DND-41 (cell line): ENCODE measurements around the gene PBX3.

ENCODE experiments used
- ATAC-seq: fragments of 200-7000 bp; cut with Tn5 transposase; 3 replicates; pipeline ENCODE4 v1.9.1; 2021; ENCODE audit warnings: low read depth; ENCODE audit not compliant: insufficient read depth
- DNase-seq: peaks from one replicate; pipeline ENCODE4 v3.0.0-alpha.2; 2020
- H2AFZ ChIP-seq: 2 replicates; pipeline ENCODE4 v1.6.0; 2012; ENCODE audit warnings: low read depth, low read length
- H3K27ac ChIP-seq: 2 replicates; pipeline ENCODE4 v1.5.1; 2012; ENCODE audit warnings: low read length, inconsistent platforms
- H3K27me3 ChIP-seq: fragments of 200-600 bp; sonication (generic); 2 replicates; pipeline ENCODE4 v1.6.0; 2012; ENCODE audit warnings: low read length, mild to moderate bottlenecking, inconsistent platforms; ENCODE audit not compliant: insufficient read depth, poor library complexity
- H3K36me3 ChIP-seq: 2 replicates; pipeline ENCODE4 v1.5.1; 2012; ENCODE audit warnings: low read length, inconsistent platforms; ENCODE audit not compliant: insufficient read depth
- H3K4me1 ChIP-seq: 2 replicates; pipeline ENCODE4 v1.5.1; 2012; ENCODE audit warnings: mild to moderate bottlenecking, low read length; ENCODE audit not compliant: insufficient read depth
- H3K4me2 ChIP-seq: 2 replicates; pipeline ENCODE4 v1.6.0; 2012; ENCODE audit warnings: mild to moderate bottlenecking, moderate library complexity, low read length, inconsistent platforms; ENCODE audit not compliant: insufficient read depth
- H3K4me3 ChIP-seq, 2 experiments: fragments of 200-600 bp in 1 of 2; shearing (Covaris generic) in 1 of 2; 2 replicates each; pipeline ENCODE4 v1.5.1; 2012 to 2016; ENCODE audit warnings: inconsistent platforms in 2 of 2, low read length in 2 of 2, mild to moderate bottlenecking in 2 of 2, low read depth in 1 of 2, moderate library complexity in 1 of 2
- H3K79me2 ChIP-seq: 2 replicates; pipeline ENCODE4 v1.6.0; 2012; ENCODE audit warnings: low read length, inconsistent platforms; ENCODE audit not compliant: insufficient read depth
- H3K9ac ChIP-seq: 2 replicates; pipeline ENCODE4 v1.6.0; 2012; ENCODE audit warnings: low read depth, mild to moderate bottlenecking, inconsistent platforms, low read length, moderate library complexity
- H3K9me3 ChIP-seq: 2 replicates; pipeline ENCODE4 v1.5.1; 2012; ENCODE audit warnings: low read length, moderate library complexity, mild to moderate bottlenecking, inconsistent platforms; ENCODE audit not compliant: insufficient read depth, severe bottlenecking
- H4K20me1 ChIP-seq: 2 replicates; pipeline ENCODE4 v1.6.0; 2012; ENCODE audit warnings: low read length; ENCODE audit not compliant: insufficient read depth
- EZH2 ChIP-seq: IDR thresholded peaks from 3 replicates; pipeline ENCODE4 v1.6.1; 2012; ENCODE audit warnings: borderline replicate concordance, low read depth, mild to moderate bottlenecking, moderate library complexity, low read length, inconsistent platforms; ENCODE audit not compliant: severe bottlenecking
- TF ChIP-seq, protein P1 (sequence below): IDR thresholded peaks from 2 replicates; pipeline ENCODE4 v1.5.1; 2012; ENCODE audit warnings: borderline replicate concordance, low read length, moderate library complexity, mild to moderate bottlenecking; ENCODE audit not compliant: poor library complexity, severe bottlenecking; ENCODE audit errors: extremely low read depth

Gene PBX3

DNA sequence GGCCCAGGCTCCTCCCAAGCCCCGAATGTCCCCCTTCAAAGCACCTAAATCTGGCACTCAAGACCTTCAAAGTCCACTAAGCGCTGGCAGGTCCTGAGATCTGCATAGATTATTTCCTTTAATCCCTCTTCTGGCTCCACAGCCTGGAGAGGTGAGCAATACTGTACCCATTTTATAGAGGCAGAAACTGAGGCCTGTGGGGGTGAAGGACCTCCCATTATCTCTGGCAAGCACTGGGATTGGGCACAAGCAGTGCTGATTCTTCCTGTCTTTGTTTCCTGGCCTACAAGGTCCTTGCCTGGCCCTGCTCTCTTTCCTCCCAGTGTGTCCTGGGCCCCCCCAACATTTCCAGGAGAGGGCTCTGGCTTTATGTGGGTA is 252.3 kb downstream of the PBX3 start:
- H3K9ac ChIP-seq: no peak overlapping the region
- no peak overlapping the region for H3K27ac ChIP-seq
- no peaks in the 10 kb centered on the region for H3K36me3 ChIP-seq
- no peak overlapping the region for H3K4me3 ChIP-seq
- H2AFZ ChIP-seq: no peak overlapping the region
- TF ChIP-seq, protein P1, sequence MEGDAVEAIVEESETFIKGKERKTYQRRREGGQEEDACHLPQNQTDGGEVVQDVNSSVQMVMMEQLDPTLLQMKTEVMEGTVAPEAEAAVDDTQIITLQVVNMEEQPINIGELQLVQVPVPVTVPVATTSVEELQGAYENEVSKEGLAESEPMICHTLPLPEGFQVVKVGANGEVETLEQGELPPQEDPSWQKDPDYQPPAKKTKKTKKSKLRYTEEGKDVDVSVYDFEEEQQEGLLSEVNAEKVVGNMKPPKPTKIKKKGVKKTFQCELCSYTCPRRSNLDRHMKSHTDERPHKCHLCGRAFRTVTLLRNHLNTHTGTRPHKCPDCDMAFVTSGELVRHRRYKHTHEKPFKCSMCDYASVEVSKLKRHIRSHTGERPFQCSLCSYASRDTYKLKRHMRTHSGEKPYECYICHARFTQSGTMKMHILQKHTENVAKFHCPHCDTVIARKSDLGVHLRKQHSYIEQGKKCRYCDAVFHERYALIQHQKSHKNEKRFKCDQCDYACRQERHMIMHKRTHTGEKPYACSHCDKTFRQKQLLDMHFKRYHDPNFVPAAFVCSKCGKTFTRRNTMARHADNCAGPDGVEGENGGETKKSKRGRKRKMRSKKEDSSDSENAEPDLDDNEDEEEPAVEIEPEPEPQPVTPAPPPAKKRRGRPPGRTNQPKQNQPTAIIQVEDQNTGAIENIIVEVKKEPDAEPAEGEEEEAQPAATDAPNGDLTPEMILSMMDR: no peak
- TF ChIP-seq EZH2: no peak
- H4K20me1 ChIP-seq: no peaks in the 10 kb centered on the region; the same call in 1 of the 2 replicates
- H3K4me2 ChIP-seq: no peak overlapping the region
- no peaks in the 10 kb centered on the region for H3K9me3 ChIP-seq
- DNase-seq: no peak
- H3K27me3 ChIP-seq: no peaks in the 10 kb centered on the region
- no peaks in the 10 kb centered on the region for H3K79me2 ChIP-seq
- no peak for ATAC-seq
- H3K4me1 ChIP-seq: no peaks in the 10 kb centered on the region

GRCh38 chr9:126000256-126000655 is 253.1 kb downstream of the PBX3 start:
- H3K27me3 ChIP-seq: no peaks in the 10 kb centered on the region
- H3K4me2 ChIP-seq: no peak overlapping the region
- no peak overlapping the region for H2AFZ ChIP-seq
- no peaks in the 10 kb centered on the region for H3K36me3 ChIP-seq
- no peak overlapping the region for H3K9ac ChIP-seq
- TF ChIP-seq, protein P1: no peak
- TF ChIP-seq EZH2: no peak
- no peaks in the 10 kb centered on the region for H3K4me1 ChIP-seq
- no peaks in the 10 kb centered on the region; the same call in 1 of the 2 replicates for H4K20me1 ChIP-seq
- no peaks in the 10 kb centered on the region for H3K9me3 ChIP-seq
- ATAC-seq: no peak
- H3K79me2 ChIP-seq: no peaks in the 10 kb centered on the region
- no peak overlapping the region for H3K27ac ChIP-seq
- no peak overlapping the region for H3K4me3 ChIP-seq
- DNase-seq: no peak

- Histone ChIP-seq H2AFZ (no peak overlapping the region), H3K9me3 (no peaks in the 10 kb centered on the region), H4K20me1 (no peaks in the 10 kb centered on the region; the same call in 1 of the 2 replicates), H3K79me2 (no peaks in the 10 kb centered on the region), H3K27me3 (no peaks in the 10 kb centered on the region), H3K4me3 (no peak overlapping the region), H3K27ac (no peak overlapping the region), H3K4me2 (no peak overlapping the region), H3K36me3 (no peaks in the 10 kb centered on the region), H3K4me1 (no peaks in the 10 kb centered on the region), H3K9ac (no peak overlapping the region)
- ATAC-seq: no peak
- no peak for DNase-seq
- no peak for TF ChIP-seq EZH2
- TF ChIP-seq, protein P1: no peak
These were observed 253.8 kb downstream of the PBX3 start for GRCh38 chr9:126000731-126001580.
